VCaP (cell line): Measurements from ENCODE around the gene EGFLAM.
A peak's percentile ranks its signal among the peaks of the same experiment; 100 is the strongest.

Experiments
- H3K27ac ChIP-seq: fragments of 450-650 bp; 2 replicates; pipeline ENCODE4 v1.5.1; 2017
- TF ChIP-seq, protein P1 (sequence below): fragments of 450-650 bp; conservative IDR thresholded peaks from 2 replicates; pipeline ENCODE4 v1.5.1; 2017; ENCODE audit warnings: mild to moderate bottlenecking, moderate library complexity

EGFLAM gene

DNA sequence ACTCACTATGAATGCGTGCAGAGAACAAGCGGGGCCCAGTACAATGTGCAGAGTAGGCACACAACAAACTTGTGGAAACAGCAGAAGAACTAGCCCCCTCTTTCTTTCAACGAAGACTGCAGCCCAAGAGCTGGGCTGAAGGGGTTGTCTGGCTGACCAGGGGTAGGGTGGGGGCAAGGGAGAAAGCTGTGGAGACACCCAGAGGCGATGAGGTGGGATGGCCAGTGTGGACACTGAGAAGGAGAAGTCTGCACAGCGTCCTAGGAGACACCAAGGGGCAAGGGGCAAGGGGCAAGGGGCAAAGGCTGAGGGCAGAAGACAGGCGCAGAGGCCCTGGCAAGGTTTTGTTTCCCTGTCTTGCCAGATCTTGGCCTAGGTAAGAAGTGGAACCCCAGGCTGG lies 235.8 kb downstream of the EGFLAM start:
- H3K27ac ChIP-seq = no peak overlapping the region
- TF ChIP-seq, protein P1, sequence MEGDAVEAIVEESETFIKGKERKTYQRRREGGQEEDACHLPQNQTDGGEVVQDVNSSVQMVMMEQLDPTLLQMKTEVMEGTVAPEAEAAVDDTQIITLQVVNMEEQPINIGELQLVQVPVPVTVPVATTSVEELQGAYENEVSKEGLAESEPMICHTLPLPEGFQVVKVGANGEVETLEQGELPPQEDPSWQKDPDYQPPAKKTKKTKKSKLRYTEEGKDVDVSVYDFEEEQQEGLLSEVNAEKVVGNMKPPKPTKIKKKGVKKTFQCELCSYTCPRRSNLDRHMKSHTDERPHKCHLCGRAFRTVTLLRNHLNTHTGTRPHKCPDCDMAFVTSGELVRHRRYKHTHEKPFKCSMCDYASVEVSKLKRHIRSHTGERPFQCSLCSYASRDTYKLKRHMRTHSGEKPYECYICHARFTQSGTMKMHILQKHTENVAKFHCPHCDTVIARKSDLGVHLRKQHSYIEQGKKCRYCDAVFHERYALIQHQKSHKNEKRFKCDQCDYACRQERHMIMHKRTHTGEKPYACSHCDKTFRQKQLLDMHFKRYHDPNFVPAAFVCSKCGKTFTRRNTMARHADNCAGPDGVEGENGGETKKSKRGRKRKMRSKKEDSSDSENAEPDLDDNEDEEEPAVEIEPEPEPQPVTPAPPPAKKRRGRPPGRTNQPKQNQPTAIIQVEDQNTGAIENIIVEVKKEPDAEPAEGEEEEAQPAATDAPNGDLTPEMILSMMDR = no peak

DNA sequence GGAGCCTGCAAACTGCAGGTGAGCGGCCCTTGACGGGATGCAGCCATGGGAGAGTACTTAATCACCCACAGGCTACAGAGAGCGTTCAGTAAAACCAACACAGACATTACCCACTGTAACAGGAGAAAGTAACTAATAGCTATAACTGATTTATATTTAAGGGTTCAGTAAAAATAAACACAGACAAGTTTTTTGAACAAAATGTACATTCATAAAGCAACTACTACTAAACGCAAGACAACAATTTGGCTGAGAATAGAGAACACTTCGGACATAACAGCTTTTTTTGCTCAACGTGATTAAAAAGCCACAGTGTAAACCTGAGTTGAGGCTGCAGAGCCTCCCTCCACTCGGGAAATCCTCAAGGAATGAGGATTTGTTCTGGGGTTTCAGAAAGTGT lies 236.4 kb downstream of the EGFLAM start:
- H3K27ac ChIP-seq = no peak overlapping the region
- TF ChIP-seq, protein P1 = no peak

DNA sequence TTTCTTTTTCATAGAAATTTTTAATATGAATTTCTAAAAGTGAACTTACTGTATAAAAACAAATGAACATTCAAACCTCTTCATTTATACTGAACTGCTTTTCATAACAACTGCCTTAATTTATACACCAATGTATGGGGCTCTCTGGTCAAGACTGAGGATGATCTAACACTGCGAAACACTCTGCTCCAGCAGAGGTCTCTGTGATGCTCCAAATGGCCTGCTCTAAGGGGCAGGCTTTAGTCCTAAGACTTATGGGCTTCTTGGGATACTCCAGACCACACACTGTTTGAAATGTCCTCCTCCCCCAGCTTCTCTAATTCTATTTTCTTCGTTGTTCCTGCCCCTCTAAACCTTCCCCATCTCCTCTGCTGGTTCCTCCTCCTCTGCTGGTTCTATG lies 239.6 kb downstream of the EGFLAM start:
- TF ChIP-seq, protein P1 = peak; percentile 71
- H3K27ac ChIP-seq = no peak overlapping the region

DNA sequence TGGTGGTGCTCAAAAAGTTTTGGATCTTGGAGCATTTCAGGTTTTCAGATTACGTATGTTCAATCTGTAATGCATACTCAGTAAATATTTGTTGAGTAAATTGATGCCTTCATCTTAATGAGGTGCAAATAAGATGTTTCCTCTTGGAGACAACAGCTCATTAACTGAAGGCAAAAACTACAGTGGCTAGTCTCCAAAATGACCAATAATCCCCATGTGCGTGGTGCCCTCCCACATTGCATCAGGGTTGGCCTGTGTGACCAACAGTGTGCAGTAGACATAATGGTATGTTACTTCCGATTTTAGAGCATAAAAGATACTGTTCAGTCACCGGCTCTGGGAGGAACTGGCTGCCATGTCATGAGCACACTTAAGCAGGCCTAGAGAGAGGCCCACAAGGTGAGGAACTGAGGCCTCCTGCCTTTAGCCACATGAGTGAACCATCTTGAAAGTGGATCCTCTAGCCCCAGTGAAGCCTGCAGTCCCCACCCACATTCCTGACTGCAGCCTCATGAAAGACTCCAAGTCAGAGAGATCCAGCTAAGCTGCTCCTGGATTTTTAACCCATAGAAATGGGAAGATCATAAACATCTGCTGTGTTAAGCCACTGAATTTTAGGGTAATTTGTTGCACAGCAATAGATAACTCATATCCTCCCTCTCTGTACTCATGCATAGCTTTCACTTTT lies 242.4 kb downstream of the EGFLAM start:
- TF ChIP-seq, protein P1 = no peak
- H3K27ac ChIP-seq = no peak overlapping the region

DNA sequence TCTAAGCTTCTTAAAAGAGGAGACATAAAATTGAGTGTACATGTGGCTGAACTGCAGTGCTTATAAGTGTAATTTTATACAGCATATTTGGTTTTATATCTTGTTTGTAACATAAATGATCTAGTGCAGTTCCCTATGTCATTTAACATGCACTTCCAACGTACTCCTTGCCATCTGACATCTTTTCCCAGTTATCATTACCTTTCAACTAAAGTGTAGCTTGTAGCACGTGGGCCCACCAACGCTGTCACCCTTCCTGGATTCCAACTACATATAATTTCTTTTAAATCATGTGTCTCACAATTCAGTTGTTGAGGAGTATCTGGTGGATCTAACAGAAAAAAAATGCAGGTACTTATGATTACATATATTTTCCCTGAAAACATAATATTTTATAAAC lies 247.9 kb downstream of the EGFLAM start:
- TF ChIP-seq, protein P1 = no peak
- H3K27ac ChIP-seq = no peak overlapping the region

DNA sequence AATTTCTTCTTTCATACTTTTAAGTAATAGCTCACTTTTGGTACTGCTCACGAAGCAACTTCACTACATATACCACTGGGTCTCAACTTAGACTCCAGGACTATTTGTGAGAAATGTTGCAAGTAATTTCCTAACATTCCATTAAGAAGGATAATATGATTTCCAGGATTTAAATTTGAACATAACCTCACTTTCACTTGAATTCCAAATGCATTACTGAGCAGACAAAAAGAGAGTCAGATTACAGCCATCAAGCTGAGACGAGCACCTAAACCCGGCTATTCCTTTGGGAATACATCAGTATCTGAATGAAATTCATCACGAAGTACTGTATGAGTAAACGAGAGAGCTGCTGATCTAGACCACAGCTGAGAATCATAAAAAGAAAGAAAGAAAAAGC lies 250.8 kb downstream of the EGFLAM start:
- no peak overlapping the region for H3K27ac ChIP-seq
- TF ChIP-seq, protein P1 = no peak
